ENCODE data around the gene SFMBT1.

The SFMBT1 gene

GRCh38 chr3:52891164-52891563 is 154.7 kb downstream of the SFMBT1 start:
- H3K27me3 ChIP-seq (ENCODE audit: control insufficient read depth in 1 of 2, insufficient read depth in 1 of 2, low read length in 2 of 2) = no peaks in the 10 kb centered on the region
- H3K9ac ChIP-seq (ENCODE audit: low read length) = peak overlapping the region; percentile 6
- peaks cover 48% of the 10 kb centered on the region for H3K79me1 ChIP-seq (replicated peaks; ENCODE audit: low read length, poor library complexity, severe bottlenecking)
- 95% methylated on average over 8 of the region's 9 CpGs for WGBS
- H2BK120ac ChIP-seq (ENCODE audit: low read depth, low read length) = no peak overlapping the region
- H2BK15ac ChIP-seq (ENCODE audit: low read depth, poor library complexity, severe bottlenecking) = no peak overlapping the region
- H4K8ac ChIP-seq (ENCODE audit: low read length) = no peak overlapping the region
- H3K18ac ChIP-seq (ENCODE audit: low read depth in 1 of 2, low read length in 2 of 2) = no peak overlapping the region
- H3K4me1 ChIP-seq (ENCODE audit: control insufficient read depth, insufficient read depth, low read depth, low read length) = peaks cover 9% of the 10 kb centered on the region
- no peak overlapping the region for H3K23ac ChIP-seq (ENCODE audit: low read length in 2 of 2)
- no peak overlapping the region for H2AK5ac ChIP-seq (ENCODE audit: low read length, severe bottlenecking)
- no peak overlapping the region for H2BK12ac ChIP-seq (ENCODE audit: low read length in 2 of 2)
- no peak overlapping the region for H2BK5ac ChIP-seq (ENCODE audit: low read depth, low read length, poor library complexity, severe bottlenecking)
- H3K36me3 ChIP-seq (ENCODE audit: control insufficient read depth in 1 of 2, insufficient read depth in 2 of 2, low read depth in 1 of 2, low read length in 2 of 2) = peaks cover 0 to 10% of the 10 kb centered on the region in 2 experiments
- H3K4me2 ChIP-seq (ENCODE audit: low read length, poor library complexity, severe bottlenecking) = no peak overlapping the region
- no peak overlapping the region for H3K4ac ChIP-seq (ENCODE audit: low read depth in 1 of 2, low read length in 2 of 2)
- no peaks in the 10 kb centered on the region for H3K9me3 ChIP-seq (ENCODE audit: control insufficient read depth, low read length)
- no peak overlapping the region for H3K27ac ChIP-seq (ENCODE audit: low read length, poor library complexity, severe bottlenecking)
- no peak overlapping the region for H3K14ac ChIP-seq (ENCODE audit: low read length in 2 of 2)
- no peak overlapping the region for H4K91ac ChIP-seq (ENCODE audit: low read length)
- DNase-seq = no peak
- H2AFZ ChIP-seq (ENCODE audit: low read depth, low read length) = no peak overlapping the region
- H3K4me3 ChIP-seq (ENCODE audit: insufficient read depth in 1 of 2, low read depth in 1 of 2, low read length in 2 of 2) = no peak overlapping the region

DNA sequence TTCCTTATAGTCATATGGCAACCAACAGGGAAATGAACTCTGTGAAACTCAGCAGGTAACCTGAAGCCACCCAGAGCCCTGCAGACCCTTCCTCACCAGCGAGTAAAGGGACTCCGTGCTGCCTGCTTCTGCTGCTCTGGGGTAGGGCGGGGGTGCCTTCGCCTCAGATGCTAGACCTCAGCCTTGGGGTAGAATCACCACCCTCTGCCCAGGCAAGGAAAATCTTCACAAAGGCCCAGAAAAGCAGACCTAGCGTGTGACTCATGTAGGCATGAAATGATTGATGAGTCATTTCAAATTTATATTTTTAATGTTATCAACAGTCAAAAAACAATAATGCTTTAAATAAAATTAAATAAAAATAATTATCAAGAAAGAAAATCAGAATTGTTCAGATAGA is 155.1 kb downstream of the SFMBT1 start:
- Histone ChIP-seq H3K27ac (ENCODE audit: low read length, poor library complexity, severe bottlenecking) (no peak overlapping the region), H2BK15ac (ENCODE audit: low read depth, poor library complexity, severe bottlenecking) (no peak overlapping the region), H2BK5ac (ENCODE audit: low read depth, low read length, poor library complexity, severe bottlenecking) (no peak overlapping the region), H2AK5ac (ENCODE audit: low read length, severe bottlenecking) (no peak overlapping the region), H3K9ac (ENCODE audit: low read length) (no peak overlapping the region), H2BK12ac (ENCODE audit: low read length in 2 of 2) (no peak overlapping the region), H4K8ac (ENCODE audit: low read length) (no peak overlapping the region), H3K23ac (ENCODE audit: low read length in 2 of 2) (no peak overlapping the region), H3K4ac (ENCODE audit: low read depth in 1 of 2, low read length in 2 of 2) (no peak overlapping the region), H3K36me3 (ENCODE audit: control insufficient read depth in 1 of 2, insufficient read depth in 2 of 2, low read depth in 1 of 2, low read length in 2 of 2) (peaks cover 4 to 13% of the 10 kb centered on the region in 2 experiments), H3K79me1 (replicated peaks; ENCODE audit: low read length, poor library complexity, severe bottlenecking) (peaks cover 48% of the 10 kb centered on the region), H3K9me3 (ENCODE audit: control insufficient read depth, low read length) (no peaks in the 10 kb centered on the region), H3K4me3 (ENCODE audit: insufficient read depth in 1 of 2, low read depth in 1 of 2, low read length in 2 of 2) (no peak overlapping the region), H4K91ac (ENCODE audit: low read length) (no peak overlapping the region), H2AFZ (ENCODE audit: low read depth, low read length) (no peak overlapping the region), H3K4me1 (ENCODE audit: control insufficient read depth, insufficient read depth, low read depth, low read length) (peaks cover 7% of the 10 kb centered on the region), H3K14ac (ENCODE audit: low read length in 2 of 2) (no peak overlapping the region), H3K4me2 (ENCODE audit: low read length, poor library complexity, severe bottlenecking) (no peak overlapping the region), H3K18ac (ENCODE audit: low read depth in 1 of 2, low read length in 2 of 2) (no peak overlapping the region), H2BK120ac (ENCODE audit: low read depth, low read length) (no peak overlapping the region), H3K27me3 (ENCODE audit: control insufficient read depth in 1 of 2, insufficient read depth in 1 of 2, low read length in 2 of 2) (no peaks in the 10 kb centered on the region)
- DNase-seq = no peak
- WGBS = 86% methylated on average over 4 of the region's 5 CpGs

GRCh38 chr3:52889901-52890300 is 156.0 kb downstream of the SFMBT1 start:
- Histone ChIP-seq H3K14ac (ENCODE audit: low read length in 2 of 2) (no peak overlapping the region), H3K23ac (ENCODE audit: low read length in 2 of 2) (no peak overlapping the region), H3K4me2 (ENCODE audit: low read length, poor library complexity, severe bottlenecking) (no peak overlapping the region), H2BK15ac (ENCODE audit: low read depth, poor library complexity, severe bottlenecking) (no peak overlapping the region), H4K91ac (ENCODE audit: low read length) (no peak overlapping the region), H3K4me1 (ENCODE audit: control insufficient read depth, insufficient read depth, low read depth, low read length) (peaks cover 7% of the 10 kb centered on the region), H2AK5ac (ENCODE audit: low read length, severe bottlenecking) (no peak overlapping the region), H3K79me1 (replicated peaks; ENCODE audit: low read length, poor library complexity, severe bottlenecking) (peaks cover 46% of the 10 kb centered on the region), H3K27ac (ENCODE audit: low read length, poor library complexity, severe bottlenecking) (no peak overlapping the region), H4K8ac (ENCODE audit: low read length) (no peak overlapping the region), H2BK12ac (ENCODE audit: low read length in 2 of 2) (no peak overlapping the region), H2BK120ac (ENCODE audit: low read depth, low read length) (no peak overlapping the region), H2BK5ac (ENCODE audit: low read depth, low read length, poor library complexity, severe bottlenecking) (no peak overlapping the region), H3K4me3 (ENCODE audit: insufficient read depth in 1 of 2, low read depth in 1 of 2, low read length in 2 of 2) (no peak overlapping the region), H3K18ac (ENCODE audit: low read depth in 1 of 2, low read length in 2 of 2) (no peak overlapping the region), H3K9me3 (ENCODE audit: control insufficient read depth, low read length) (peaks cover under 1% of the 10 kb centered on the region), H3K36me3 (ENCODE audit: control insufficient read depth in 1 of 2, insufficient read depth in 2 of 2, low read depth in 1 of 2, low read length in 2 of 2) (peaks cover 10 to 15% of the 10 kb centered on the region in 2 experiments), H3K4ac (ENCODE audit: low read depth in 1 of 2, low read length in 2 of 2) (no peak overlapping the region), H2AFZ (ENCODE audit: low read depth, low read length) (no peak overlapping the region), H3K27me3 (ENCODE audit: control insufficient read depth in 1 of 2, insufficient read depth in 1 of 2, low read length in 2 of 2) (no peaks in the 10 kb centered on the region), H3K9ac (ENCODE audit: low read length) (no peak overlapping the region)
- 93% methylated on average over 7 of the region's 8 CpGs for WGBS
- DNase-seq = no peak

DNA sequence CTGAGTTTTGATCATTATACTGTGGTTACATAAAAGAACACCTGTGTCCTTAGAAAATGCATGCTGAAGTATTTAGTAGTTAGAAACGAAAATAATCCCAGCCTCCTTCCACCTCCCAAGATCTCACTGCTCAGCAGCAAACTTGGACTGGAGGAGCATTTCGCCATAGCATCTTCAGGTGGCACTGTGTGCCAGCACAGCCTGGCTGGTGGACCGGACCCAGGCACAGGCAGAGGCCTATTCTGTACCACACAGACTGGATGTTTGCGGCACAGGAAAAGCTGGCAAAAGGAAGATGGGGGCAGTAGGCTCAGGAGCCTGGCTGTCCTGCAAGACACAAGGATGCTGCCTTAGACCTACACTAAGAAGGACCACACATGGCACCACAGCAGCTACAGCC is 158.7 kb downstream of the SFMBT1 start:
- Histone ChIP-seq H3K4me2 (ENCODE audit: low read length, poor library complexity, severe bottlenecking) (no peak overlapping the region), H2BK120ac (ENCODE audit: low read depth, low read length) (no peak overlapping the region), H3K4ac (ENCODE audit: low read depth in 1 of 2, low read length in 2 of 2) (no peak overlapping the region), H3K79me1 (replicated peaks; ENCODE audit: low read length, poor library complexity, severe bottlenecking) (peaks cover 38% of the 10 kb centered on the region), H3K23ac (ENCODE audit: low read length in 2 of 2) (peak overlapping the region in 1 of 2 experiments; percentile 83), H3K27ac (ENCODE audit: low read length, poor library complexity, severe bottlenecking) (no peak overlapping the region), H3K14ac (ENCODE audit: low read length in 2 of 2) (no peak overlapping the region), H2BK12ac (ENCODE audit: low read length in 2 of 2) (no peak overlapping the region), H2BK5ac (ENCODE audit: low read depth, low read length, poor library complexity, severe bottlenecking) (no peak overlapping the region), H3K36me3 (ENCODE audit: control insufficient read depth in 1 of 2, insufficient read depth in 2 of 2, low read depth in 1 of 2, low read length in 2 of 2) (peaks cover 10 to 12% of the 10 kb centered on the region in 2 experiments), H3K27me3 (ENCODE audit: control insufficient read depth in 1 of 2, insufficient read depth in 1 of 2, low read length in 2 of 2) (no peaks in the 10 kb centered on the region), H2BK15ac (ENCODE audit: low read depth, poor library complexity, severe bottlenecking) (no peak overlapping the region), H3K9ac (ENCODE audit: low read length) (no peak overlapping the region), H2AK5ac (ENCODE audit: low read length, severe bottlenecking) (no peak overlapping the region), H4K8ac (ENCODE audit: low read length) (no peak overlapping the region), H3K4me1 (ENCODE audit: control insufficient read depth, insufficient read depth, low read depth, low read length) (peaks cover 6% of the 10 kb centered on the region), H3K4me3 (ENCODE audit: insufficient read depth in 1 of 2, low read depth in 1 of 2, low read length in 2 of 2) (no peak overlapping the region), H2AFZ (ENCODE audit: low read depth, low read length) (no peak overlapping the region), H3K9me3 (ENCODE audit: control insufficient read depth, low read length) (peaks cover 6% of the 10 kb centered on the region), H4K91ac (ENCODE audit: low read length) (no peak overlapping the region), H3K18ac (ENCODE audit: low read depth in 1 of 2, low read length in 2 of 2) (no peak overlapping the region)
- no peak for DNase-seq
- 97% methylated on average over 4 of the region's 4 CpGs for WGBS

Data from mesenchymal stem cell (in vitro differentiated cells and primary cell).